Right lobe of liver (tissue), 6 donors: ENCODE data around the gene CDC42EP4. TPM values are rescaled to one million over a fixed set of nuclear protein-coding genes. Genes with fewer than 3 reads are reported as not detected.

ENCODE experiments used
- ATAC-seq, 4 donors: fragments of 200-7000 bp; cut with Tn5 transposase; one replicate each; pipeline ENCODE4 v1.9.1; 2020; ENCODE audit warnings: mild to moderate bottlenecking in 4 of 4, moderate library complexity in 4 of 4
- DNase-seq, 3 donors: peaks; one replicate each; pipeline ENCODE4 v3.0.0-alpha.2; 2020
- H3K27ac ChIP-seq, 3 donors: fragments of 200-600 bp; one replicate each; pipeline ENCODE4 v1.8.0; 2022
- H3K27me3 ChIP-seq, 2 donors: fragments of 200-600 bp; one replicate each; pipeline ENCODE4 v1.8.0; 2022
- H3K36me3 ChIP-seq, 4 donors: fragments of 200-600 bp; sonication (generic) in 1 of 4; one replicate each; pipeline versions ENCODE4 v1.5.1 to v1.8.0; 2017 to 2022; ENCODE audit warnings: control low read depth in 1 of 4
- H3K4me1 ChIP-seq, 4 donors: fragments of 200-600 bp; sonication (generic) in 1 of 4; one replicate each; pipeline versions ENCODE4 v1.5.1 to v1.8.0; 2017 to 2022; ENCODE audit warnings: control low read depth in 1 of 4
- H3K4me3 ChIP-seq, 3 donors: fragments of 200-600 bp; one replicate each; pipeline ENCODE4 v1.8.0; 2022
- H3K9me3 ChIP-seq, 4 donors: fragments of 200-600 bp; sonication (generic) in 1 of 4; one replicate each; pipeline versions ENCODE4 v1.5.1 to v1.8.0; 2017 to 2022; ENCODE audit warnings: control low read depth in 1 of 4
- CTCF ChIP-seq, 4 donors: fragments of 200-600 bp in 3 of 4; fragments of 450-650 bp in 1 of 4; IDR thresholded peaks; one replicate each; pipeline versions ENCODE4 v1.5.1 to v1.8.0; 2016 to 2022; ENCODE audit warnings: antibody characterized with exemption in 4 of 4, mild to moderate bottlenecking in 2 of 4
- POLR2A ChIP-seq: fragments of 450-650 bp; IDR thresholded peaks from one replicate; pipeline ENCODE4 v1.6.1; 2017; ENCODE audit warnings: antibody characterized with exemption, mild to moderate bottlenecking
- WGBS: methylation state at CpG from one replicate; pipeline ENCODE4 v1.1.6; 2018; ENCODE audit warnings: low coverage, low lambda C conversion rate; ENCODE audit not compliant: insufficient coverage; ENCODE audit errors: missing lambda C conversion rate; 5-methylcytosine and 5-hydroxymethylcytosine counted together
- intact Hi-C, 2 donors: fragments of 100-400 bp; cut with DNase I; formaldehyde crosslinking; loops; one replicate each; pipeline versions ENCODE4 v1.11.2 to v1.14.1; 2022
- total RNA-seq, 6 experiments: library from RNA; depleted of rRNA in 2 of 6; stranded (reverse); fragments of >200 nt in 2 of 6; fragmentation: NEBNext Ultra II Directional in 3 of 6; extraction: Animal tissue kit (Norgen Biotek cat#: 25700) in 3 of 6; gene quantifications; one replicate each; pipeline versions ENCODE4 v1.1.0 to v1.2.4, GENCODE V29; 2016 to 2023
- donor health status: DM: no; HTN: yes; CAD: no.
- donor health status: DM: no; HTN: no; CAD: no.
- donor health status: DM: no; HTN: no; CAD: no.
- donor health status: DM: no; HTN: yes; CAD: no.
- donor health status: DM: no; HTN: yes; CAD: no.

Gene CDC42EP4
- total RNA-seq, 6 experiments from 2014 or later, result 27.5 to 34.9 (median 30.9) TPM

DNA sequence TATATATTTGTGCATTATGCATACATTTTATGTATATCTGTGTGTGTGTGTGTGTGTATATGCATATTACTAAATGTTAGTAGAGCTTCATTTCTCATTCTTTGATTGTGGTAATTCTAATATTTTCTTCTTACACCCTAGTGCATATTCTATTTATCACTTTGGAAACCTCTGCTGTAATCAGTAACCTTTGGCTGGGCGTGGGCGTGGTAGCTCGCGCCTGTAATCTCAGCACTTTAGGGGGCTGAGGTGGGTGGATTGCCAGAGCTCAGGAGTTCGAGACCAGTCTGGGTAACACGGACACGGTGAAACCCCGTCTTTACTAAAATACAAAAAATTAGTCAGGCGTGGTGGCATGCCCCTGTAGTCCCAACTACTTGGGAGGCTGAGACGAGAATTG, 77.1 kb downstream of the CDC42EP4 start:
- H3K4me1 ChIP-seq, result peaks cover 0 to 8% (median 5%) of the 10 kb centered on the region in 4 donors
- DNase-seq (no peak), ATAC-seq (no peak)
- H3K36me3 ChIP-seq, result peaks cover 0 to 16% (median 3%) of the 10 kb centered on the region in 4 donors
- H3K27me3 ChIP-seq, result no peaks in the 10 kb centered on the region
- intact Hi-C loops, result loop anchor here in 1 of 2 donors (5.0 kb wide), 1 partner anchor 37 kb away; no protein-coding TSS in a partner anchor
- H3K9me3 ChIP-seq, result no peaks in the 10 kb centered on the region
- no peak overlapping the region for H3K27ac ChIP-seq
- no peak for TF ChIP-seq POLR2A
- TF ChIP-seq CTCF (IDR thresholded peaks at IDR 0.05), result no peak
- 45% methylated on average over 10 of the region's 10 CpGs for WGBS
- H3K4me3 ChIP-seq, result no peak overlapping the region

Other genes starting within 250 kb of the CDC42EP4 start
- 10 to 100 TPM; 25.4 to 49.6 (median 39.3) TPM for gene SLC39A11, start 219.3 kb downstream of the CDC42EP4 start, total RNA-seq
- gene SSTR2, start 147.0 kb downstream of the CDC42EP4 start, total RNA-seq, result 1 to 10 TPM in 1 of 6 experiments, under 1 TPM in 5; 0.12 to 1.2 (median 0.51) TPM
- 10 to 100 TPM; 10.5 to 24.7 (median 16.9) TPM for gene COG1, start 118.9 kb downstream of the CDC42EP4 start, total RNA-seq
- gene CPSF4L, start 50.1 kb downstream of the CDC42EP4 start, total RNA-seq, result not detected